ENCODE data around the gene TLCD5.
A peak's percentile ranks its signal among the peaks of the same experiment; 100 is the strongest.

The TLCD5 gene

GRCh38 chr11:120285256-120285655 is 39.8 kb upstream of the TLCD5 start:
- H3K4me3 ChIP-seq (ENCODE audit: low read length), result no peak overlapping the region
- DNase-seq (ENCODE audit: low read depth), result peak; percentile 59
- TF ChIP-seq, protein P1, sequence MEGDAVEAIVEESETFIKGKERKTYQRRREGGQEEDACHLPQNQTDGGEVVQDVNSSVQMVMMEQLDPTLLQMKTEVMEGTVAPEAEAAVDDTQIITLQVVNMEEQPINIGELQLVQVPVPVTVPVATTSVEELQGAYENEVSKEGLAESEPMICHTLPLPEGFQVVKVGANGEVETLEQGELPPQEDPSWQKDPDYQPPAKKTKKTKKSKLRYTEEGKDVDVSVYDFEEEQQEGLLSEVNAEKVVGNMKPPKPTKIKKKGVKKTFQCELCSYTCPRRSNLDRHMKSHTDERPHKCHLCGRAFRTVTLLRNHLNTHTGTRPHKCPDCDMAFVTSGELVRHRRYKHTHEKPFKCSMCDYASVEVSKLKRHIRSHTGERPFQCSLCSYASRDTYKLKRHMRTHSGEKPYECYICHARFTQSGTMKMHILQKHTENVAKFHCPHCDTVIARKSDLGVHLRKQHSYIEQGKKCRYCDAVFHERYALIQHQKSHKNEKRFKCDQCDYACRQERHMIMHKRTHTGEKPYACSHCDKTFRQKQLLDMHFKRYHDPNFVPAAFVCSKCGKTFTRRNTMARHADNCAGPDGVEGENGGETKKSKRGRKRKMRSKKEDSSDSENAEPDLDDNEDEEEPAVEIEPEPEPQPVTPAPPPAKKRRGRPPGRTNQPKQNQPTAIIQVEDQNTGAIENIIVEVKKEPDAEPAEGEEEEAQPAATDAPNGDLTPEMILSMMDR (conservative IDR thresholded peaks at IDR 0.05; ENCODE audit: low read length), result no peak

- H3K4me3 ChIP-seq (ENCODE audit: low read length), result no peak overlapping the region
- TF ChIP-seq, protein P1 (conservative IDR thresholded peaks at IDR 0.05; ENCODE audit: low read length), result no peak
- no peak for DNase-seq (ENCODE audit: low read depth)
Measured at GRCh38 chr11:120288021-120288420, 37.1 kb upstream of the TLCD5 start.

DNA sequence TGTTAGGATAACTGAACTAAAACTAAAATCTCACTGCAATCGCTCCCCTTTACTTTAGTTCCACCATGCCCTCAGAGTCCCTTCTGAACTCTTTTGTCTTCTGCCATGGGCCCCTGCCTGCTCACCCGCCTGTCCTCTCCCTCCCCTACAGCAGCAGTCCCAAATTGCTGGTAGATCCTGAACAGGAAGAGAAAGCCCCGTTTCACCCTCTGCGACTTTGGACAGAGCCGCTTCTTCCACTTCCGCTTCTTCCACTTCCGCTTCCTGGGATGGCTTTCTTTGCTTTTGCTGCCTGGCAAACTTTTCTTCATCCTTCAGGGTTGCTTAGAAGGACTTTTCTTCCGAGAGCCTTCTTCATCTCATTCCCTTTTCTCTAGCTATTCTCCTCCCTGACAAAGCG is 35.7 kb upstream of the TLCD5 start:
- no peak for DNase-seq (ENCODE audit: low read depth)
- no peak overlapping the region for H3K4me3 ChIP-seq (ENCODE audit: low read length)
- TF ChIP-seq, protein P1 (conservative IDR thresholded peaks at IDR 0.05; ENCODE audit: low read length), result no peak

DNA sequence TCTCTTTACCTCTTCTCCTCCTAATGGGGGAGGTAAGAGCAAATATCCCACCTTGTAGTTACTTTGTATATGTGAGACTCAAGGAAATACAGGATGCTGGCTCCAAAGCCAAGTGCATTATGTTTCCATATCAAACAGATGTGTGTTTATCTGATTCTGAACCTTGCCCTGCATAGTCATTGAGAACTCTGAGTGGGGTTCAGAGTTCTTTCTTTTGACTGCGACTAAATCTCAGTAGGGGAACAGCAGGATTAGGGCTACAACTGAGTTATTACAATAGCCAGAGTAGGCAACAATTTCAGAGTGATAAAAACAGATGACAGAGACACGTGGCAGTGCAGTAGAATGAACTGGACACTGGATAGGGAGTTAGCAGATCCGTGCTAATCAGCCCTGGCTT is 34.1 kb upstream of the TLCD5 start:
- TF ChIP-seq, protein P1 (conservative IDR thresholded peaks at IDR 0.05; ENCODE audit: low read length), result no peak
- no peak for DNase-seq (ENCODE audit: low read depth)
- no peak overlapping the region for H3K4me3 ChIP-seq (ENCODE audit: low read length)

GRCh38 chr11:120293038-120293800 is 31.9 kb upstream of the TLCD5 start:
- DNase-seq (ENCODE audit: low read depth), result no peak
- TF ChIP-seq, protein P1 (conservative IDR thresholded peaks at IDR 0.05; ENCODE audit: low read length), result no peak

DNA sequence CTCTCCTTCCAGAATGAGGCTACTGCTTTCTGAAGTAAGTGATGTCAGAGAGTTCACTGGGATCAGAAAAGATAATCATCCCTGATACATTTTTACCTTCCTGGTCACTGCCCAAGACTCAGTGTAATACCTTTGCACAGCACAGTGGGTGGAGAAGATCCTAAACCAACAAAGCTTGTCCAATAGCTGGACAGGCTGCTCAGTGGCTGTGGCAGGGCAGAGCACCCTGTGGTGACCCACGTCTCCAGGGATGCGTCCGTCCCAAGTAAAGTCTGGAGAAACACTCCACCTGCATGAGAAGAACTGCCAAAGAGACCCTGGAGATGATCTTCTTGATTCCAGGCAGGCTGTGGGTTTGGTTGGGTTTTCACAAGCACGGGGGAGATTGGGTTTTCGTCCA is 31.0 kb upstream of the TLCD5 start:
- TF ChIP-seq, protein P1 (conservative IDR thresholded peaks at IDR 0.05; ENCODE audit: low read length), result no peak
- DNase-seq (ENCODE audit: low read depth), result no peak
- H3K4me3 ChIP-seq (ENCODE audit: low read length), result no peak overlapping the region

More at GRCh38 chr11:120293038-120293800, 31.9 kb upstream of the TLCD5 start:
- no peak overlapping the region for H3K4me3 ChIP-seq (ENCODE audit: low read length)

DNA sequence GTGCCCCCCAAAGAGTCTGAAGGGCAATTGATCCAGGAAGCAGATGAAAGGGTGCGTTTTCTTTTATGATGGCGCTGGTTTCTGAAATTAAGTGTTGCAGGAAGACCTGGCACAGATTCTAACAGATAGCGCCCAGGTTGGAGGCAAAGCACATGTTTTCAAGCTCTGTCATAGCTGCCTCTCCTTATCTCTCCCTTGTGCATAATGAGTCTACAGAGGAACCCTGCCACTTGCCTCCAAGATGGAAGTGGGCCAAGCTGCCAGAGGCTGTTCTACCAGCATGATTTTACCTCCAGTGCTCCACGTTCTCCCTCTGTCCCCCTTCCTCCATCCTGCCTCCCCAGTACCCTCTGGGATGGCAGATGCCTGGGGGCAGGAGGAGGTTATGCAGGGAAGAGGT is 30.0 kb upstream of the TLCD5 start:
- TF ChIP-seq, protein P1 (conservative IDR thresholded peaks at IDR 0.05; ENCODE audit: low read length), result no peak
- H3K4me3 ChIP-seq (ENCODE audit: low read length), result no peak overlapping the region
- no peak for DNase-seq (ENCODE audit: low read depth)
